GM21515 (cell line): ENCODE measurements around the gene NECTIN1.

Experiments used
- ATAC-seq: cut with Tn5 transposase; IDR thresholded peaks from one replicate; pipeline ENCODE4 v1.9.1; 2021; ENCODE audit not compliant: unreplicated experiment

The NECTIN1 gene

DNA sequence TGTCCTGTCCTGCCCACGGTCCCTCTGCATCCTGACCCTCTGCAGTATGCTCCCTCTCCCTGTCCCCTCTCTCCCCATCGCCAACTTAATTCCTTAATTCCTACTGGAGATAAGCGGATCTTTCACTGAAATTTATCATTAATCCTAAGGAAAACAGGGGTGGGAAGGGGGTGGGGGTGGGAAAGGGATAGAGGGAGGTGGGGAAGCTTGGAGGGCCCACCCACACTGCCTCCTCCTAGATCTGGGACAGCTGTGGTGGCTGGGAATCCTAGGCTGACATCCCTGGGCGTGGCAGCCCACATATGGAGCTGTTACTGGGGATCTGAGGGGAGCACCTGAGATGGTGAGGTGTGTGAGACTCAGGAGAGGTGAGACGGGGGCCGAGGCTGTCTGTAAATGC is 14.4 kb downstream of the NECTIN1 start:
- ATAC-seq, result no peak

DNA sequence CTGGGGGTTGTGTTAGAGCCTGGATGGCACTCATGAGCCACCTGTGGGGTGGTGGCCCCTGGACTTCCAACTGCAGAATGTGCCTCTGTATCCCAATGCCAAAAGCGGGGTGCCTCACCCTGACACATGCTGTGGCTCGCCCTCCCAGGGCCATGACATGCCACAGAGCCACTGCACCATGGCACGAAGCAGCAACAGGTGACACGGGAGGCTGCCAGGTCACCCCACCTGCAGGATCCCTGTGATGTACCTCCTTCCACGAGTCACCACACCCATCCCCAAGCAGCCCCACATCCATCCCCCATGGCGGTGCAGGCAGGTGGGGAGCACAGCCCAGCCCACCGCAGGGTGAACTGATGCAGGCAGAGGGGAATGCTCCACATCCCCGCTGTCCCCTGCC is 14.8 kb downstream of the NECTIN1 start:
- no peak for ATAC-seq

DNA sequence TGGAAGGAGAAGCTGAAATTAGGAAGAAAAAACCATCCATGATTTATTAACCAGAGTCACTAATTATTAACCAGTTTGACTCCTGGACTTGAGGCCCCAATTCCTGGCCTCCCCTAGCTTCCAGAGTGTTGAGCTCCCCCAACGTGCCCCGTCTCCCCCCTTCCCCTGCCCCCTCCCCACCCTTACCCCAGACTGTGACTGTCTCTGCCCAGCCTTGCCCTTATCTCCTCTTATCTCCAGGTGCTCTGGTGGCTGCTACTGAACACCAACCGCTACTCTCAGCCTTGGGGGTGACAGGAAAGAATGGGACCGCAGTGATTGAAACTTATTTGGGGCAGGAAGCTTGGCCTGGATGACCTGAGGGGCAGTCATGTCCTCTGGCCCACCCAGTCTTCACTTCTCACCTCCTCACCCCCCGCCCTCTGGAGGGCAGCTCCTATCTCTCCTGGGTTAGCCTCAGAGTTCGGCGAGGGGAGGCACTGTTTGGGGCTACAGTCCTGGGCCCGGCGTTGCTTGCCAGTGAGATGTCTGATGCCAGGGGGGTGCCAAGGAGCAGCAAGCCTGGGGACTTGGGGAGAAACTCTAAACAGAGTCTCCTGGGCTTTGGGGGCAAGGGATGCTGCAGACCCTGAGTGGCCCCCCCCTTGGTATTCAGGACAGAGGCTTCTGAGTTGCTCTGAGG is 15.5 kb downstream of the NECTIN1 start:
- no peak for ATAC-seq

DNA sequence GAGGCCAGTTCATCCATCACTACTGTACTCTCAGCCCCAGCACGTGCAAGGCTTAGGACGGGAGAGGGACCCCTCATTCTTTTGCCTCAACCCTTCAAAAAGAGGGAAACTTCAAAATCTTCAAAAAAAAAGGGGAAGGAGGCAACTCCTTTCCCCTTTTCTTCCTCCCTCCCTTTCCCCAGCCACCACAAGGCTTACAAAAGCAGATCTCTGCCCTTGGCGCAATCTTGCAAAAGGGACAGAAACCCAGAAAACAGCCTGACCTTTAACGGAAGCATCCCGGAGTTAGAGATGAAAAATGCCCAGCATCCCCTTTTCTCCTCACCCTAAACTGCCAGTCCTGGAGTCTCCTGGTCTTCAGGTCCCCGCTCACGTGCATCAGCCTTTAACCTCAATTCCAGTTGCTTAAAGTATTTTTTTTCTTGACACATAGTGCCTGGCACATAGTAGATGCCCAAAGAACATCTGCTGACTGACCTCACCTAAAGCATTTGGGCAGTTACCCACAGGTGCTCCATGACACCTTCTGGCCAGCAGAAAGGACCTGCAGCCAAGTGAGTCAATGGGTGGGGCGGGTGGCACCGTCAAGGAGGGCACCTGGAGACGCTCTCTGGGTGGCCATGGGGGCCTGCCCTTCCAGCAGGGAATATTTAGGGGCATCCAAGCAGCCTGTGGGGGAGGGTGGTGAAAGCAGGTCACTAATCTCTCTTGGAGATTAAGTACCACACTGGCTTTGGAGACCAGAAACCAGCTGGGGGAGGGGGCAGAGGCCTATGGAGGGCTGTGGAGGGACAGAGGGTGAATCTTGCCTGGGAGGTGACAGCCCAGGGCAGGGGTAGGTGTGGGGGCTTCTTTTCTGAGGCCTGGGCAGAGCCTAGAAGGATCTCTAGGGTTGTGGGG is 16.3 kb downstream of the NECTIN1 start:
- no peak for ATAC-seq

DNA sequence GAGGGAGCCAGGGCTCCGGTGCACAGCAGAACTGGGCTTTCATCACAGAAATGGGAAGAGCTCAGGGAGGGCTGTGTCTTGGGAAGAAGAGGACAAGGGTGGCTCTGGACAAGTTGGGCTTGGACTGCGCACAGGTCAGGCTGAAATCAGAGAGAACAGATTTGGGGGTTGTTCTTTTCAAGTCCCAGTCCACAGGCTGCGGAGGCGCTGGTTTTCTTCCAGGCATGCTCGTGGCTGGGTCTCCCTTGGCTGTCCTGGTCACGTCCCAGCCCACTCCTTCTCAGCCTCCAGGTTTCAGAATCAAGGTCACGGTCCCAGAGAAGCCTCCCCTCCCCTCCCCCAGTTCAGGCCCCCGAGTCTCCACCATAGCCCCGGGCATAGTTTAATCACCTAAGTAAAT is 17.0 kb downstream of the NECTIN1 start:
- ATAC-seq, result no peak

DNA sequence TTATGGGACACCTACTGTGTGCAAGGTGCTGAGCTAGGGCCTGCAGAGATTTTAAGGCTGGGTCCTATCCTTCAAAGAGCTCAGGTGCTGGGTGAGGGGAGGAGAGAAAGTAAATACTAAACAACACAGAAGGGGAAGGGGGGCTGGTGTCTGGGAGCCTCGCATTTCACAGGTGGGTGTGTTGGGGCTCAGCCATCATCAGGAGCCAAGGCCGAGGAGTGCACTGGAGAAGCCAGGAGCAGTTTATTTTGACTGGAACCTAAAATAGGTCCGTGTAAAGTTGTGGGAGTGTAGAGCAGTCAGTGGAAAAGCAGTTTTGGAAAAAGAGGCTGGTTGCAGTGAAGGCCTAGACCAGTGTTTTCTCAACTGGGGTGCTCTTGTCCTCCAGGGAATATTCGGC is 17.5 kb downstream of the NECTIN1 start:
- no peak for ATAC-seq

DNA sequence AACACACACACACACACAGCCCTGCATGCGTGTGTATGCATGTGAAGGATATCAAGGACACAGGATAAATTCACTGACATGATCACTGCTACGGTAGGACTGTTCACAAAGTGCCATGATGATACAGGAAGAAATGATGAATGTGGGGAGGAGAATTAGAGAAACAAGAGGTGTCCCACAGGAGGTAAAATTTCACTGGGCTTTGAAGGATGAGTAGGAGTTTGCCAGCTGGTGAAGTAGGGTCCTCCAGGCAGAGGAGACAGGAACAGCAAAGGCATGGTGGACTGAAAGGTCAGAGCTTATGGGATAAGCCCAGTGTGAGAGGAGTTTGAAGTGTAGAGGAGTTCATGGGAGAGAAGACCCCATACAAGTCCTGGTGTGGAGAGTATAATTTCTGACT is 18.6 kb downstream of the NECTIN1 start:
- ATAC-seq, result no peak

DNA sequence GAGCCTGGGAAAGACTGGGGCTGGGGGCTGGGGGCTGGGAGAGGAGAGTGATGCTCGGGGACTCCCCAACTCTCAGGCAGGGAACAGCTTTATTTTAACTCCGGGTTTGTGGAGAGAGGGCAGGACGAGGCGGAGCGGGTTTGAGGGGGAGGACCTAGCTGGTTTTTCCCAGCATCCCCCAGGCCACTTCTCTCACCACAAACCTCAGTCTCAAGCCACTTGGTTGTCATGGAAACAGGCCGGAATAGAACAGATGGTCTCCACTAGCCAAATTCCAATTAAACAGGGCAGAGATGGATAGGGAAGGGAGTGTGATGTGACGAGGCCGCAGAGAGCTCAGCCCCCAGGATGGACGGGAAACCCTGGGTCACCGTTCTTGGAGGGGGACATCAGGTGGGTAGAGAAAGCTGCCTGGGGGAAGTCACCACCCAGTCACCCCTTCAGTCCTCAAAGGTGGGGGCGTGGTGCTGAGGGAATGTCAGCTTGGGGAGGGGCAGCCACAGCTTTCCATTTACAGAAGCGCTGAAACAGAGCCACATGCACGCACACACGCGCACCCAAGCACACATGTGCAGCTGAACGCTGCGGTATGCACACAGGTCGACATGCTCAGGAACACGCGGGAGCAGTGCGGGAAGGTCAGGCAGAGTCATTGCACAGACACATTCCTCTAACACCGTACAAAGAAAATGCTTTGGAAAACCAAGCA is 19.2 kb downstream of the NECTIN1 start:
- ATAC-seq, result no peak

DNA sequence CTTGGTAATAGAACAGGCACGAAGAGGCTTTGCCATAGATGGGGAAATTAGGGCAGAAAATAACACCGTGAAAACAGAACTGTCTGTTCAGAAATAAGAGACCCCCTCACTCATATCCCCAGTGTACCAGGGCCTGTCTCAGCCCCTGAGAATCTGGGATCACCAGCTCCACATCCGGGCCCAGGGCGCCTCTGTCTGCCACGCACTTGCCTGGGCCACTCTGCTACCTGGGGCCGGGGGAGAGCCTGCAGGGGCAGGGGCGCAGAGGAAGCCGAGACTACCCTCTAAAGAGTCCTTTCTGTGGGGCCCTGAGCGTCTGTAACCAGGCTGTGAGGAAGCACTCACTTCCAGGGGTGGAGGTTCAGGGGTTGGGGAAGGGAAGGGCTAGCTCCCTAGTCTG is 19.8 kb downstream of the NECTIN1 start:
- no peak for ATAC-seq

DNA sequence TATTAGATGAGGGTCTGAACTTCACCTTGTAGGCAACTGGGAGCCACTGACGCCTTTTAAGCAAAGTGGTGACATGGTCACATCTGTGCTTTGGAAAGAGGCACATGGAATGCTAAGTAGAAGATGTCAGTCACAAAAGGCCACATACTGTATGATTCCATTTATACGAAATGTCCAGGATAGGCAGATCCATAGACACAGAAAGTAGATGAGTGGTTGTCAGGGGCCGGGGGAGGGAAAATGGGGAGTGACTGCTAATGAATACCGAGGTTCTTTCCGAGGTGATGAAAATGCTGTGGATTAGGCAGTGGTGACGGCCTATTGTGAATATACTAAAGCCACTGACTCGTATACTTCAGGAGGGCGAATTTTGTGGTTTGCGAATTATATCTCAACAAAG is 20.6 kb downstream of the NECTIN1 start:
- ATAC-seq, result no peak

DNA sequence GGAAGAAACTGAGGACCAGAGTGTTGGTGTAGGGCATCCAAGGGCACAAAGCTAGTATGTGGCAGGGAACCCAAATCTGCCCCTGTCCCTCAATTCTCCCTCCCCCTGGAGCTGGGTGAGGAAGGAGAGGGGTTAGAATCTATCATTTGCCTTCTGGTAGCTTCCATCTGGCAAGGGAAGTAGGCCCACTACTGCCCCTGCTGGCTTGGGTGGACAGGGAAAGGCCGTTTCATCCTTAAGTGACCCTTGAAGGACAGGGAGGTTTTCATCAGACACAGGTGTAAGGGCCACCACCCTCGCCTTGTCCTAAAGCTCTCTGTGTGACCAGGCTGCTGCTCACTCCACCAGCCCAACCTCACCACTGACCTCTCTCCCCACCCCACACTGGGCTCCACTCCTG is 22.1 kb downstream of the NECTIN1 start:
- ATAC-seq, result no peak

DNA sequence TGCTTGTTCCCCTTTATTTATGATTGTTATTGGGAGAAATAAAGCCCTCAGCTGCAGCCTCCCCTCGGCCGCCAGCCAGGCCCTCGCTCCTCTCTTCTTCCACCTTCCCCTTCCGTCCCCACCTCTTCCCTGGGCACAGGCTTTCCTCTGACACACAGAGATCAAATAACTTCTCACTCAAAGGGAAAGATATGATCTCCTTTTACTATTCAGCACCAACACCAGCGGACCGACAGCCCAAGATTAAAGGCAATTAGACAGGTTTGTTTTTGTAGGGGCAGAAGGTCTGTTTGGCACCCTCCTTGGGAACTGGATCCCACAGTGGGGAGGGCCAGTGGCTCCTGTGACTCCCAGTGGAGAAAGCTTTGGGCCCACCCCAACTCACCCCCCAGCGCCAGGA is 23.0 kb downstream of the NECTIN1 start:
- ATAC-seq, result no peak

DNA sequence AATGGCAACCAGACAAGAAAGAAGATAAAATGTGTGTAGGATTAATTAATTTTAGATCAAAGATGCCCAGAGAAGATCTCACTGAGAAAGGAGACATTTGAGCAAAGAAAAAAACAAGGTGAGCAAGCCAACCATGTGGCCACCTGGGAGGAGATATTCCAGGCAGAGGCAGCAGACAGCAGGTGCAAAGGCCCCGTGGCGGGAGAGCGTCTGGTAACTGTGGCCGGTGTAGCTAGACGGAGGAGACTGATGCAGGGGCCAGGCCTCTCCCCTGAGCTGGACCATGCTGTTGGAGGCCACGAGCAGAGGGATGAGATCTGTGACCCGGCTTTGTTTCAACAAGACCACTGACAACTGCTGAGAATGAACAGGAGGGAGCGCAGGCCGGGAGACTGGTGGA is 23.6 kb downstream of the NECTIN1 start:
- ATAC-seq, result no peak

DNA sequence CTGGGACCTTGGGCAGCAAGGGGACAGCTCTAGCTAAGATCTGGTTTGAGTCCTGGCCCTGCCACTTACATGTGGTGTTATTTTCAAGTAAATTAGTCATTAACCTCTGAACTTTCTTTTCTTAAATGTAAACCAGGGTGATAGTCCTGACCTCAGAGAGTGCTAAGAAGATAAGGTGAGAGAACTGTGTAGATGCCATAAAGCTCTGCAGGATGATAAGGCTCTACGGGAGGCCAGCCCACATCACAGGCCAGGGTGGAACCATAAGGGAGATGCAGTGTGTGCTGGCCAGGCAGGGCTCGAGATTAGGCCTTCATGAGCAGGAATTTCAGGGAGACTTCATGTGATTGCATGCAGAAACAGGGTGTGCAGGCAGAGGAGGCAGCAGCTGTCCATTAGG is 24.2 kb downstream of the NECTIN1 start:
- ATAC-seq, result no peak

DNA sequence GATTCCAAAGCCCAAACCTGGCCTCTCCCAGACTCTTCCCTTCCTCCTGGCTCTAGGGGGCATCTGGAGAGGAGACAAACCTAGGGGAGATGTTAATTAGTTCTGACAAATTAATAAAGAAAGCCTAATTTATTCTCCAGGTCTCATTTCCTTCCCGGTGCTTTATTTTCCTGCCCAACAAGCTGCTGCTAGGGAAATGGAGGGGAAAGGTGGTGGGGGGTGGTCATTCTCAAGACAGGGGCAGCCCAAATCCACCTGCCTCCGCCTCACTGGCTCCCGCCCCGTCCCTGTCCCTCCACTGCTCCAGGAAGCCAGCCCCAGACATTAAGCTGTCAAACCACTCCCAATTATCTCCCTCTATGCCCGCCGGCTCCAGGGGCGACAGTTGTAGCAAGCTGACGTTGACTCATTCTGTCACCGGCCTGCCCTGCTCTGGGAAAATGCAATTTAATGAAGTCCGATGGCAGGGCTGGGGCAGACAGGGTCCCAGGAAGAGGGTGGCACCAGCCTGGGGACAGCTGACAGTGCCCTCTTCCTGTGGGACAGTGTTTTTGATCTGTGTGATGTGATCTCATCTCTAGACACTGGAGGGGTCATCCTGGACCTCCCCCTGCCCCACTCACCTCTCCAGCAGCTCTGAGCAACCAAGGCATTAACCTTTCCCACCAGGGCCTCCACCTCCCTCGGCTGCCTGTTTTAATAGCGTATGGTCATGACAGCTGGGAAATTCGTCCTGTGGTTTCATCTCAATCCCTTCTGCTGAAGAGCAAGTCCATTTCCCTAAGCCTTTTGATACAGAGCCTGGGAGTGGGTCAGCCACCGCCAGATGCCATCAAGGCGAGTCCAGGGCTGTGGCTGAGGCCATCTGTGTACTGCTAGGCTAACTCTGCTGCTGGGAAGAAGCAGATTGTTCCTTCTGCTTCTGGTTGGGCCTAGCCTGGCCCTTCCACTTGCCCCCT is 27.1 kb downstream of the NECTIN1 start:
- ATAC-seq, result no peak

DNA sequence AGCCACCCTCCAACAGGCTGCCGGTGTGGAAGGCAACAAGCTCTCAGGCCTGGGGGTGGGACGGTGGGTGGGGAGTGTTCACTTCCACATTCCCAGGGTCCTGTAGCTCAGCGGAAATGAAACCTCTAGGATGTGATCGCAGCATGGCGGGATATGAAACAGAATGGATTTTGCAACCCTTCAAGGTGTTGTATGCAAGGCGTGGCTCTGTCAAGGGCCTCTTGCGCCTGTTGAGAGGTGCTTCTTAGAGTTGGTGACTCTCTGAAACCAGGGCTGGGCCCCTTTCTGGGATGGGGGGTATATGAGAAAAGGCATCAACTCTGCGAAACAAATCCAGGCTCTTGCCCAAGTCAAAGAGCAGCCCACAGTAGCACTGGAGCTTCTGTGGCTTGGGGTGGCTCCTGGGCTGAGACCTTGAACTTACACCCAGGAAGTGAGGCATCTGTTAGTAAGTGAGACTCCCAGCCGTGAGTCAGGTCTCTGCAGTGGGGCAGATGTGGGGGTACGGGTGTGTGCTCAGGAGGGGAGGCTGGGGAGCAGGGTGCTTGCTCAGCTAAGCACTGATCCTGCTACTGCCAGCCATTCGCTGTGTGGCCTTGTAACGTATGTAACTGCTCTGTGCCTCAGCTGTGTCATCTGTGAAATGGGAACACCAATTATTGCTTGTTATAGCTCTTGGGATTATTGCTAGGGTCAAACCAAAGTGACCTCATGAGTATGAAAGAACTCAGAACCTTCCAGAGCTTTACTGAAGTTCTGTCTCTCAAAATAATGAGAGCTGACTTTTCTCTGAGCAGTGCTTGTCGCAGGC is 28.3 kb downstream of the NECTIN1 start:
- no peak for ATAC-seq

DNA sequence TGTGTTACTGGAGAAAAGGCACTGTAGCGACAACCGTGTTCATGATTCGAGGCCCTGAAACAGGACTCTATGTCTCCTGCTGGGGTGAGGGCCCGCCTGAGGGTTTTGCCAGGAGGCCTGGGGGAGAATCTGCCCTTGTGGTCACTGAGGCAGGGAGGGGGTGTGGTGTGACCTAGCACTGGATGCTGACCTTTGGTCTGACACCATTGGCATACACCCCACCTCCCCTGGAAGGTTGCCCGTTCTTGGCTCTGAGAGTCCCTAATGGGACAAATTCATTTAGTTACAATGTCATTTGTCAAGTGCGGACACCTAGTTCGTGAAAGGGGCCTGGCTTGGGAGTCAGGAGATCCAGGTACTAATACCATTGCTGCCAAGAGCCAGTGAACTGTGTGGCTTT is 29.0 kb downstream of the NECTIN1 start:
- no peak for ATAC-seq

DNA sequence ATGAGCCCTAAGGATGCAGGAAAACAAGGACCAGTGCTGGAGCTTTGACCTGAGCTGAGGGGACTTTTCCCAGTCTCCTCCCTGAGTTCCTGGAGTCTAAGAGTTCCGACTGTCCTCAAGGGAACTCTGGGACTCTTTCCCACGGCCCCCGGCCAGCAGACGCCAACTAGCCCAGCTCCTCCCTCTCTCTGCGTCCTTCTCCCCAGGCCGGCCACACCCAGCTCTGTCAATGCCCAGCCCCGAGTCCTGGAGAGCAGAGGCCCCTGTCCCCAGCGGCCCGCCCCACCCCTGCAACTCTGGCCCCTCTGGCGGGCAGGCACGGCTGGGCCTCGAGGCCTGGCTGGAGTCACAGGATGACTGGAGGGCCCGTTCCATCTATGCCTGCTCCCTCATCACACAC is 29.8 kb downstream of the NECTIN1 start:
- no peak for ATAC-seq

DNA sequence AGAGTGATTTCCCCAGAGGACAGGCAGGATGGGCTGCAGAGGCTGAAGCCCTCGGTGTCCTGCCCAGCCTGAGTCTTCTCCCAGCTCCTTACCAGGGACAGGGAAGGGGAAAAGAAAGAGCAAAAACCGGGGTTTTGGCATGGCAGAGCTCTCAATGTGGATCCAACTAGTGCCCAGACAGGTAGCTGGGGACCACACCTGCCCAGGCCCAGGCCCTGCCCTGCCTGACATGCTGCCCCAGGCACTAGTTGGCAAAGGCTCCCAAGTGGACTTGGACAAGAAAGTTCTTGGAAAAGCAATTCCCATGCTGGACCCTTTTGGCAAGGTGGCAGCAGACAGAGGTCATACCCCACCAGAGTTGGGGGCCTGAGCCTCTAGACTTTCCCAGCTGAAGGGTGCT is 31.1 kb downstream of the NECTIN1 start:
- no peak for ATAC-seq

DNA sequence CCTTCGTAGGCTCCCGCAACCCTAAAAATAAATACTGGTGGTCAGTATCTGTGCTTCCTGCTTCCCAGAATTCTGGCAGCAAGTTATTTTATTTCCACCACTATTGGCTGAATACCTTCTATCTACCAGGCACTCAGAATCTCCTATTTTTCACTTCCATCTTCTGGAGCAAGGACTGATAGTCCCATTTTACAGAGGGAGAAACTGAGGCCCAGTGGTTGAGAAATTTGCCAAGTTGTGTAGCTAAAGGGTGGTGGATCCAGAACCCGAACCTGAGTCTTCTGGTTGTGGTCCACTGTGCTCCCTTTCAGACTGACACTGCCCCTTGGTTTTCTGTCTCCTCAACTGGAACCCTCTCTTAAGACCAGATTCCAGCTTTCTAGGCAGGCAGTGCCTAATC is 31.6 kb downstream of the NECTIN1 start:
- no peak for ATAC-seq
